GM10847 (cell line): Measurements from ENCODE around the gene SHB.

Experiments
- POLR2A ChIP-seq: IDR thresholded peaks from 2 replicates; pipeline ENCODE4 v1.6.1; 2011; ENCODE audit not compliant: insufficient read length; ENCODE audit errors: extremely low read depth

SHB gene

DNA sequence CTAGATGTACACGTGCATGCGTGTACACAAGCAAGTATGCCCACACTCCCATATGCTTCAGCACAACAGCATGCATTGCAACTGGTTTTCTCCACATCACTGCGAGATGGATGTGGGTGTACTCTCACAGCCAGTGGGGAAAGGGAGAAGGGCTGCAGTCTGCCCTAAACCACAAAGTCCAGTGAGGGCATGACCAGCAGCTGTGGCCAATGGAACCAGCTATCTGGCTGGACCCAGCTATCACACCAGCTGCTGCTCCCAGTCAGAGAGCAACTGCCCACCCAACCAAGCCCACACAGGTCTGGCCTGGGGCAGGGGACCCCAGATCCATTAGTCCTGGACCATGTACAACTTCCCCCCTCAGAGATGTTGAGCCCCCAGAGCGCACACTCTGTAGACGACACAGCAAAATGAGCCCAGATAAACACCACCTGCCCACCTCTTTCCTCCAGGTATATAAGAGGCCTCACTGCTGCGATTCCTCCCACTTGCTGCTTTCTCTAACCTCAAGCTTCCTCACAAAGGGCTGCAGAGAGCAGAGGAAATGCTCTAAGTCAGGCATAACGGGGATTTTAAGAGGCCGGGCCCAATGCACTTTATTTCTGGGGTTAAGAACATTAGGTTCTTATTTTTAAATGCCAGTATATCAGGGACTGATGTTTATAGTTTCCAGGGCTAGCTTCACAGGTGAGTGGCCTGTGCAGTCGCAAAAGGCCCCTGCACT, 39.0 kb downstream of the SHB start:
- TF ChIP-seq POLR2A, result no peak

GRCh38 chr9:38027714-38028113, 41.3 kb downstream of the SHB start:
- no peak for TF ChIP-seq POLR2A

- TF ChIP-seq POLR2A, result no peak
These were observed 42.0 kb downstream of the SHB start for GRCh38 chr9:38026840-38027527.

- TF ChIP-seq POLR2A, result no peak
These were observed 42.8 kb downstream of the SHB start for GRCh38 chr9:38026021-38026809.

- no peak for TF ChIP-seq POLR2A
These were observed 43.9 kb downstream of the SHB start for GRCh38 chr9:38025166-38025565.

DNA sequence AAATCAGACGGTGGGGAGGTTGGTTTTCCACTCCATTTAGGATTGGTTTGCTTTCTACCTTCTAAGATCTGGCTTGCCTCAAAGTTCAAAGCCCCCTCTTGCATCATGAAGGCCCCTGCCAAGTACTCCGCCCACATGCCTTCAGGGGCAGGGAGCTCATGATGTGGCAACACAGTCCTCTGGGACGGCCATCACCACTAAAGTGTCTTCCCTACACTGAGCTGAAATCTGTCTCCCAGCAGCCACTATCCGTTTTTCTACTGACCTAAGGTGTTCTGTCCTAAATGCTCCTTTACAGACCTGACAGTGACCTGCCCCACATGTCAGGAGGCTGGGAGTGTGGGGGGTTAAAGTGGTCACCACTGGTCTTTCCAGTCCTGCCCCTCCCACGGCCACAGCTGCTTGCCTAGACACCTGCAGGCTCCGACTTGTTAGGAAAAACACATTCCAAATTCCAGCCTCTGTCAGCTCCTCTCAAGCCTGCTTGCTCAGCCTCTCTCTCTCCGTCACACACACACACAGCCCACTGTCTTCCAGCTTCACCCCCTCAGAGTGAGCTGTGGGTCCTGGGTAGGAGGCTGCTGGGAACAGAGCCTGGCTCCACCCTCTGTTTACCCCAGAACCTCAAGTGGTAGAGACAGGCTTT, 44.9 kb downstream of the SHB start:
- TF ChIP-seq POLR2A, result no peak

- TF ChIP-seq POLR2A, result no peak
These were observed 45.4 kb downstream of the SHB start for GRCh38 chr9:38023661-38024035.

DNA sequence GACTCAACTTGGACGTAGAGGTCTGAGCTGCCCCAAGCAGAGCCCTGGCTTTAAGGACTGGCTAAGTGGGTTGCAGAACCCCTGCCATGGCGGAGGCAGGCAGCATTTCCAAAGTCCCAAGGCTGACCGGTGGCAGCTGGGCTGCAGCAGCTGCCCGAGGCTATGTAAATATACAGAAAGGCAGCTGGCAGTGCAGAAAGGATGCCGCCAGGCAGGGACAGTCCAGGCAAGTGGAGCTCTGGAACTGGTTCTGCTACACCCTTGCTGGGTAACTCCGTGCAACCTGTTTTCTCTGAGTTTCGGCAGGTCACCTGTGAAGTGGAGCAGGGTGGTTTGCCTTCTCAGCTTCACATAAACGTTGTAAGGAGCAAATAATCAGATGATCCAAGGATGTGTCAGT, 46.0 kb downstream of the SHB start:
- TF ChIP-seq POLR2A, result no peak

GRCh38 chr9:38022203-38022895, 46.7 kb downstream of the SHB start:
- no peak for TF ChIP-seq POLR2A

- no peak for TF ChIP-seq POLR2A
These were observed 48.6 kb downstream of the SHB start for GRCh38 chr9:38020151-38021076.

DNA sequence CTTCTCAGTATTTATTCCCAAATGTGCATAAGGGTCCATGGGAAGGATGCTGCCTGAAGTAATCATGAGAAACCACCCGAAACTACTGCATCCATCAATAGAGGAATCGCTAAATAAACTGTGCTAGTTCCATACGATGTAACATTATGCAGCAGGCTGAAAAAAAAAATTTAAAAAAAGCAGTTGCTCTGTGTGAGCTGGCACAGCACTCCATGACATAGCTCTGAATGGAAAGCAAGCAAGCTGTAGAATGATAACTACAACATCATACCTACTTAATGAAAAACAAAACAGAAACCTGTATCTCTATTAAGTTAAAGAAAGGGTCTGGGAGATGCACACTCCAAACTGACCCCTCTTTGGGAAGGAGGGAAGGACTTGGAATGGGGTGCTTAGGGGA, 49.3 kb downstream of the SHB start:
- no peak for TF ChIP-seq POLR2A

- TF ChIP-seq POLR2A, result no peak
These were observed 49.9 kb downstream of the SHB start for GRCh38 chr9:38018958-38019602.

GRCh38 chr9:38018241-38018957, 50.6 kb downstream of the SHB start:
- TF ChIP-seq POLR2A, result no peak

GRCh38 chr9:38017885-38018186, 51.2 kb downstream of the SHB start:
- TF ChIP-seq POLR2A, result no peak
